Measurements from ENCODE around the gene NCF4.
A peak's percentile ranks its signal among the peaks of the same experiment; 100 is the strongest.

Gene NCF4

GRCh38 chr22:36833073-36833472, 27.7 kb upstream of the NCF4 start:
- Histone ChIP-seq H3K4me3 (no peak overlapping the region), H3K27ac (no peak overlapping the region)

- H3K27ac ChIP-seq, result no peak overlapping the region
- H3K4me3 ChIP-seq, result no peak overlapping the region
Observed at GRCh38 chr22:36835903-36836302, 24.9 kb upstream of the NCF4 start.

- no peak overlapping the region for H3K27ac ChIP-seq
- H3K4me3 ChIP-seq, result no peak overlapping the region
Observed at GRCh38 chr22:36838119-36839030, 22.4 kb upstream of the NCF4 start.

- no peak overlapping the region for H3K4me3 ChIP-seq
- H3K27ac ChIP-seq, result no peak overlapping the region
Observed at GRCh38 chr22:36839356-36840073, 21.3 kb upstream of the NCF4 start.

- no peak overlapping the region for H3K4me3 ChIP-seq
- H3K27ac ChIP-seq, result no peak overlapping the region
Observed at GRCh38 chr22:36840106-36840505, 20.7 kb upstream of the NCF4 start.

GRCh38 chr22:36846271-36846670, 14.5 kb upstream of the NCF4 start:
- H3K4me3 ChIP-seq, result no peak overlapping the region
- H3K27ac ChIP-seq, result no peak overlapping the region

GRCh38 chr22:36846949-36847348, 13.9 kb upstream of the NCF4 start:
- H3K4me3 ChIP-seq, result no peak overlapping the region
- no peak overlapping the region for H3K27ac ChIP-seq

GRCh38 chr22:36850056-36850455, 10.8 kb upstream of the NCF4 start:
- H3K27ac ChIP-seq, result no peak overlapping the region
- no peak overlapping the region for H3K4me3 ChIP-seq

- Histone ChIP-seq H3K27ac (no peak overlapping the region), H3K4me3 (no peak overlapping the region)
Observed at GRCh38 chr22:36850682-36851081, 10.1 kb upstream of the NCF4 start.

GRCh38 chr22:36852056-36852973, 8.5 kb upstream of the NCF4 start:
- Histone ChIP-seq H3K4me3 (no peak overlapping the region), H3K27ac (no peak overlapping the region)

GRCh38 chr22:36853407-36854099, 7.3 kb upstream of the NCF4 start:
- Histone ChIP-seq H3K4me3 (peak overlapping the region in 1 of 7 experiments; percentile 16), H3K27ac (peak overlapping the region in 5 of 21 experiments; percentile 14 to 58 (median 46))

- H3K4me3 ChIP-seq, result no peak overlapping the region
- no peak overlapping the region for H3K27ac ChIP-seq
Observed at GRCh38 chr22:36855478-36855877, 5.3 kb upstream of the NCF4 start.

- Histone ChIP-seq H3K27ac (no peak overlapping the region), H3K4me3 (peak overlapping the region in 1 of 7 experiments; percentile 2)
Observed at GRCh38 chr22:36856121-36856791, 4.5 kb upstream of the NCF4 start.

- Histone ChIP-seq H3K27ac (no peak overlapping the region), H3K4me3 (peak overlapping the region in 1 of 7 experiments; percentile 2)
Observed at GRCh38 chr22:36856792-36857135, 4.0 kb upstream of the NCF4 start.

GRCh38 chr22:36858156-36858555, 2.6 kb upstream of the NCF4 start:
- H3K4me3 ChIP-seq, result no peak overlapping the region
- peak overlapping the region in 1 of 21 experiments; percentile 30 for H3K27ac ChIP-seq

GRCh38 chr22:36858966-36859365, 1.8 kb upstream of the NCF4 start:
- H3K4me3 ChIP-seq, result no peak overlapping the region
- peak overlapping the region in 4 of 21 experiments; percentile 71 to 89 (median 82) for H3K27ac ChIP-seq

- Histone ChIP-seq H3K27ac (peak overlapping the region in 19 of 21 experiments; percentile 28 to 89 (median 77)), H3K4me3 (no peak overlapping the region)
Observed at GRCh38 chr22:36860017-36860416, 789 bp upstream of the NCF4 start.

- Histone ChIP-seq H3K4me3 (peak overlapping the region in 1 of 7 experiments; percentile 16), H3K27ac (peak overlapping the region in 20 of 21 experiments; percentile 28 to 89 (median 77))
Observed at GRCh38 chr22:36860438-36860820, 377 bp upstream of the NCF4 start.

Data from skin epidermis (tissue), 12 donors.